ENCODE results near the gene PDILT. TPM values are rescaled to one million over a fixed set of nuclear protein-coding genes. Genes with fewer than 3 reads are reported as not detected.

Gene PDILT
- total RNA-seq, 1 experiment from 2014 or later: not detected

GRCh38 chr16:20339744-20340143 lies 64.8 kb downstream of the PDILT start:
- Histone ChIP-seq H4K8ac (replicated peaks; ENCODE audit: insufficient read length, low read depth, low read length) (no peak overlapping the region), H3K23me2 (ENCODE audit: insufficient read length, low read depth, low read length, poor library complexity, severe bottlenecking) (no peaks in the 10 kb centered on the region), H2AK5ac (ENCODE audit: insufficient read length, low read length) (no peak overlapping the region), H3K4me1 (ENCODE audit: insufficient read depth, low read length) (no peaks in the 10 kb centered on the region), H4K91ac (ENCODE audit: insufficient read length, low read depth, low read length) (no peak overlapping the region), H3K4me2 (ENCODE audit: insufficient read depth, insufficient read length, low read length) (no peak overlapping the region), H3K9ac (ENCODE audit: extremely low read depth, insufficient read length, low read length) (no peak overlapping the region), H3K14ac (ENCODE audit: insufficient read depth, low read length) (no peak overlapping the region), H3T11ph (ENCODE audit: low read length) (no peak overlapping the region), H3K79me2 (ENCODE audit: insufficient read depth, low read length) (no peaks in the 10 kb centered on the region), H4K20me1 (ENCODE audit: control insufficient read depth, insufficient read depth, insufficient read length) (no peaks in the 10 kb centered on the region), H2AFZ (ENCODE audit: low read length) (no peak overlapping the region), H2BK15ac (ENCODE audit: low read depth, low read length) (no peak overlapping the region), H3K23ac (ENCODE audit: insufficient read length, low read depth, low read length) (no peak overlapping the region), H3K27ac (ENCODE audit: insufficient read length, low read depth, low read length) (no peak overlapping the region), H4K5ac (ENCODE audit: insufficient read length, low read depth, low read length) (no peak overlapping the region), H3K79me1 (ENCODE audit: insufficient read depth, low read depth, low read length, poor library complexity, severe bottlenecking) (no peaks in the 10 kb centered on the region), H2BK12ac (ENCODE audit: insufficient read length, low read depth, low read length) (no peak overlapping the region), H2BK120ac (ENCODE audit: low read depth, low read length, poor library complexity, severe bottlenecking) (no peak overlapping the region), H3K4ac (ENCODE audit: low read depth, low read length) (no peak overlapping the region), H3K18ac (ENCODE audit: insufficient read length, low read depth, low read length) (no peak overlapping the region), H3K56ac (ENCODE audit: insufficient read length, low read depth, low read length) (no peak overlapping the region), H3K27me3 (ENCODE audit: insufficient read depth, low read length) (no peaks in the 10 kb centered on the region), H2BK5ac (ENCODE audit: insufficient read length, low read length) (no peak overlapping the region), H2BK20ac (ENCODE audit: low read depth, low read length, poor library complexity, severe bottlenecking) (no peak overlapping the region), H3K9me3 (ENCODE audit: control insufficient read depth, low read depth, low read length) (no peaks in the 10 kb centered on the region)
- Mint-ChIP-seq H3K27me3 (ENCODE audit: low read depth) (no peaks in the 10 kb centered on the region), H3K36me3 (ENCODE audit: insufficient read depth in 1 of 3, low read depth in 3 of 3) (no peaks in the 10 kb centered on the region), H3K27ac (peak overlapping the region in 2 of 3 experiments; percentile 20 to 62; a peak in 1 of 7 replicates), H3K4me1 (peaks cover 11 to 21% of the 10 kb centered on the region in 2 experiments), H3K9me3 (no peaks in the 10 kb centered on the region), H3K4me3 (no peak overlapping the region)
- no CpG with 5 or more reads among the region's 3 CpGs for WGBS (ENCODE audit: extremely low coverage, insufficient read length, low lambda C conversion rate)
- DNase-seq: no peak
- TF ChIP-seq CTCF (conservative IDR thresholded peaks at IDR 0.05): no peak

Measured in H9 (cell line).